Tibial artery (tissue), 4 donors: ENCODE data around the gene TNIP1.

ENCODE experiments used
- DNase-seq, 2 donors: peaks; one replicate each; pipeline ENCODE4 v3.0.0-alpha.2; 2019
- H3K27ac ChIP-seq, 2 donors: fragments of 200-600 bp; sonication (generic) in 1 of 2; 1 replicate in 1 of 2; 2 replicates in 1 of 2; pipeline ENCODE4 v1.5.1; 2018 to 2019; ENCODE audit warnings: mild to moderate bottlenecking in 1 of 2
- H3K27me3 ChIP-seq, 2 donors: fragments of 200-600 bp; sonication (generic) in 1 of 2; one replicate each; pipeline versions ENCODE4 v1.5.1 to v1.6.0; 2016 to 2019
- H3K36me3 ChIP-seq, 3 donors: fragments of 200-600 bp; sonication (generic) in 2 of 3; one replicate each; pipeline ENCODE4 v1.5.1; 2016 to 2019; ENCODE audit warnings: mild to moderate bottlenecking in 2 of 3
- H3K4me1 ChIP-seq, 4 donors: fragments of 200-600 bp; sonication (generic) in 2 of 4; 1 replicate in 3 of 4; 2 replicates in 1 of 4; pipeline ENCODE4 v1.5.1; 2016 to 2019
- H3K4me3 ChIP-seq, 2 donors: fragments of 200-600 bp; sonication (generic) in 1 of 2; 1 replicate in 1 of 2; 2 replicates in 1 of 2; pipeline ENCODE4 v1.5.1; 2018 to 2019; ENCODE audit warnings: mild to moderate bottlenecking in 2 of 2
- H3K9me3 ChIP-seq, 3 donors: fragments of 200-600 bp; sonication (generic) in 1 of 3; one replicate each; pipeline ENCODE4 v1.5.1; 2016 to 2019
- CTCF ChIP-seq, 2 experiments: fragments of 200-600 bp in 1 of 2; fragments of 450-650 bp in 1 of 2; IDR thresholded peaks; one replicate each; pipeline ENCODE4 v1.5.1; 2017 to 2019; ENCODE audit warnings: antibody characterized with exemption in 2 of 2, mild to moderate bottlenecking in 1 of 2, moderate library complexity in 1 of 2
- intact Hi-C: fragments of 100-400 bp; cut with DNase I; formaldehyde crosslinking; loops from one replicate; pipeline ENCODE4 v1.15.0; 2023; ENCODE audit warnings: low total_unique reads

Gene TNIP1

GRCh38 chr5:151068433-151069197 is 12.2 kb downstream of the TNIP1 start:
- Histone ChIP-seq H3K4me3 (no peak overlapping the region), H3K36me3 (peaks cover 0 to 18% (median 0%) of the 10 kb centered on the region in 3 donors), H3K9me3 (no peaks in the 10 kb centered on the region), H3K27ac (peak overlapping the region; percentile 39 to 56), H3K27me3 (no peaks in the 10 kb centered on the region), H3K4me1 (peaks cover 5 to 67% (median 47%) of the 10 kb centered on the region in 4 donors)
- no peak for DNase-seq
- no peak for TF ChIP-seq CTCF (IDR thresholded peaks at IDR 0.05)
- intact Hi-C loops = no loop called here

GRCh38 chr5:151067632-151068432 is 13.0 kb downstream of the TNIP1 start:
- H3K4me1 ChIP-seq = peaks cover 5 to 70% (median 53%) of the 10 kb centered on the region in 4 donors
- H3K9me3 ChIP-seq = no peaks in the 10 kb centered on the region
- peaks cover 0 to 21% (median 0%) of the 10 kb centered on the region in 3 donors for H3K36me3 ChIP-seq
- no peaks in the 10 kb centered on the region for H3K27me3 ChIP-seq
- H3K4me3 ChIP-seq = no peak overlapping the region
- peak in 1 of 2 donors; percentile 51 for DNase-seq
- TF ChIP-seq CTCF (IDR thresholded peaks at IDR 0.05) = no peak
- intact Hi-C loops = no loop called here
- H3K27ac ChIP-seq = peak overlapping the region; percentile 39 to 56

- Histone ChIP-seq H3K27me3 (no peaks in the 10 kb centered on the region), H3K36me3 (peaks cover 3 to 30% (median 6%) of the 10 kb centered on the region in 3 donors), H3K4me3 (no peak overlapping the region), H3K9me3 (no peaks in the 10 kb centered on the region), H3K27ac (no peak overlapping the region), H3K4me1 (peaks cover 0 to 70% (median 51%) of the 10 kb centered on the region in 4 donors)
- no peak for TF ChIP-seq CTCF (IDR thresholded peaks at IDR 0.05)
- intact Hi-C loops = no loop called here
- no peak for DNase-seq
Measured at GRCh38 chr5:151066920-151067319, 13.9 kb downstream of the TNIP1 start.

- intact Hi-C loops = no loop called here
- Histone ChIP-seq H3K9me3 (no peaks in the 10 kb centered on the region), H3K4me1 (peaks cover 0 to 77% (median 50%) of the 10 kb centered on the region in 4 donors), H3K27ac (no peak overlapping the region), H3K27me3 (no peaks in the 10 kb centered on the region), H3K4me3 (no peak overlapping the region), H3K36me3 (peaks cover 12 to 32% (median 16%) of the 10 kb centered on the region in 3 donors)
- no peak for TF ChIP-seq CTCF (IDR thresholded peaks at IDR 0.05)
- no peak for DNase-seq
Measured at GRCh38 chr5:151065609-151066008, 15.2 kb downstream of the TNIP1 start.

- TF ChIP-seq CTCF (IDR thresholded peaks at IDR 0.05) = no peak
- Histone ChIP-seq H3K4me1 (peaks cover 0 to 83% (median 55%) of the 10 kb centered on the region in 4 donors), H3K27ac (peak overlapping the region in 1 of 2 donors; percentile 73), H3K4me3 (no peak overlapping the region), H3K9me3 (no peaks in the 10 kb centered on the region), H3K27me3 (no peaks in the 10 kb centered on the region), H3K36me3 (peaks cover 12 to 32% (median 16%) of the 10 kb centered on the region in 3 donors)
- DNase-seq = no peak
- intact Hi-C loops = no loop called here
Measured at GRCh38 chr5:151064916-151065499, 15.8 kb downstream of the TNIP1 start.
